Measurements from ENCODE around the gene RBKS.

Gene RBKS

GRCh38 chr2:27822049-27822448 is 68.1 kb downstream of the RBKS start:
- Mint-ChIP-seq H3K9me3 (peaks cover 11% of the 10 kb centered on the region), H3K27ac (no peak overlapping the region), H3K4me1 (no peaks in the 10 kb centered on the region), H3K36me3 (ENCODE audit: low read depth) (peaks cover 10% of the 10 kb centered on the region), H3K4me3 (no peak overlapping the region), H3K27me3 (ENCODE audit: low read depth) (no peaks in the 10 kb centered on the region)
- TF ChIP-seq, protein P1, sequence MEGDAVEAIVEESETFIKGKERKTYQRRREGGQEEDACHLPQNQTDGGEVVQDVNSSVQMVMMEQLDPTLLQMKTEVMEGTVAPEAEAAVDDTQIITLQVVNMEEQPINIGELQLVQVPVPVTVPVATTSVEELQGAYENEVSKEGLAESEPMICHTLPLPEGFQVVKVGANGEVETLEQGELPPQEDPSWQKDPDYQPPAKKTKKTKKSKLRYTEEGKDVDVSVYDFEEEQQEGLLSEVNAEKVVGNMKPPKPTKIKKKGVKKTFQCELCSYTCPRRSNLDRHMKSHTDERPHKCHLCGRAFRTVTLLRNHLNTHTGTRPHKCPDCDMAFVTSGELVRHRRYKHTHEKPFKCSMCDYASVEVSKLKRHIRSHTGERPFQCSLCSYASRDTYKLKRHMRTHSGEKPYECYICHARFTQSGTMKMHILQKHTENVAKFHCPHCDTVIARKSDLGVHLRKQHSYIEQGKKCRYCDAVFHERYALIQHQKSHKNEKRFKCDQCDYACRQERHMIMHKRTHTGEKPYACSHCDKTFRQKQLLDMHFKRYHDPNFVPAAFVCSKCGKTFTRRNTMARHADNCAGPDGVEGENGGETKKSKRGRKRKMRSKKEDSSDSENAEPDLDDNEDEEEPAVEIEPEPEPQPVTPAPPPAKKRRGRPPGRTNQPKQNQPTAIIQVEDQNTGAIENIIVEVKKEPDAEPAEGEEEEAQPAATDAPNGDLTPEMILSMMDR (IDR thresholded peaks at IDR 0.05; ENCODE audit: unreplicated experiment in 3 of 3): no peak

- H3K4me1 Mint-ChIP-seq: no peaks in the 10 kb centered on the region
- H3K36me3 Mint-ChIP-seq (ENCODE audit: low read depth): no peaks in the 10 kb centered on the region
- H3K27me3 Mint-ChIP-seq (ENCODE audit: low read depth): no peaks in the 10 kb centered on the region
- no peak overlapping the region for H3K4me3 Mint-ChIP-seq
- H3K27ac Mint-ChIP-seq: no peak overlapping the region
- H3K9me3 Mint-ChIP-seq: peaks cover 4% of the 10 kb centered on the region
- TF ChIP-seq, protein P1 (IDR thresholded peaks at IDR 0.05; ENCODE audit: unreplicated experiment in 3 of 3): no peak
Observed at GRCh38 chr2:27815860-27816438, 74.2 kb downstream of the RBKS start.

DNA sequence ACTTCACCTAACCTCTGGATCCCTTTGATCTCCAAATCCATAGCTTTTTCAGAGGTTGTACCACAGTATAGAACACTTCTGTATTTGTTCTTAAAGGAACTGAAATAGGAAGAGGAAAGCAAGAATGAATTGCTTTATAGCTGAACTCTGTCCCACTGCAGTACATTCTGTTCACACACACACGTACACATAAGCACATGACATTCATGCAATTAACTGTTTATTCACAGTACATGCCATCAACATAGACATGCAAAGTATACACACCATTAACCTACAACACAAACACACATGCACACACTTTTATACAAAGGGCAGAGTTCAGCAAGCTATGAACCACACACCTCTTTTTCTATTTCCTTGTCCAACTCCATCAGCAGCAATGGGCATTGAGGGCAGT is 75.4 kb downstream of the RBKS start:
- no peaks in the 10 kb centered on the region for H3K27me3 Mint-ChIP-seq (ENCODE audit: low read depth)
- no peak overlapping the region for H3K27ac Mint-ChIP-seq
- H3K4me1 Mint-ChIP-seq: no peaks in the 10 kb centered on the region
- H3K4me3 Mint-ChIP-seq: no peak overlapping the region
- TF ChIP-seq, protein P1 (IDR thresholded peaks at IDR 0.05; ENCODE audit: unreplicated experiment in 3 of 3): no peak
- H3K9me3 Mint-ChIP-seq: peaks cover 4% of the 10 kb centered on the region
- no peaks in the 10 kb centered on the region for H3K36me3 Mint-ChIP-seq (ENCODE audit: low read depth)

DNA sequence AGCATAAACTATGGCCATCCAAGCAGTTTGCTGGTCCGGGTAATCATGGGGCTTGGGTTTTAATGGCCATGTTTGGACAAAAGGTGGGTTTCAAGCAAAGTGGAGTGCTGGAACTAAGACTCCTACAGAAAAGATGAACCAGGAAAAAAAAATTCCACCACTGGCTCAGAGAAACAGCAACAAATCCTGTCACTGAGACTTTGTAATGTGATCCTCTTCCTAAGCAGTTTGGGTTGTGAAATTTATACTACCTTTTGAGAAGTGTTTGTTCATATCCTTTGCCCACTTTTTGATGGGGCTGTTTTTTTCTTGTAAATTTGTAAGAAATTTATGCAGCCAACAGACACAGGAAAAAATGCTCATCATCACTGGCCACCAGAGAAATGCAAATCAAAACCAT is 78.4 kb downstream of the RBKS start:
- Mint-ChIP-seq H3K4me1 (no peaks in the 10 kb centered on the region), H3K4me3 (no peak overlapping the region), H3K9me3 (peaks cover 4% of the 10 kb centered on the region), H3K27me3 (ENCODE audit: low read depth) (no peaks in the 10 kb centered on the region), H3K36me3 (ENCODE audit: low read depth) (no peaks in the 10 kb centered on the region), H3K27ac (no peak overlapping the region)
- TF ChIP-seq, protein P1 (IDR thresholded peaks at IDR 0.05; ENCODE audit: unreplicated experiment in 3 of 3): no peak

GRCh38 chr2:27810455-27810854 is 79.7 kb downstream of the RBKS start:
- H3K27me3 Mint-ChIP-seq (ENCODE audit: low read depth): no peaks in the 10 kb centered on the region
- H3K4me3 Mint-ChIP-seq: no peak overlapping the region

More at GRCh38 chr2:27810455-27810854, 79.7 kb downstream of the RBKS start:
- Mint-ChIP-seq H3K4me1 (no peaks in the 10 kb centered on the region), H3K9me3 (peaks cover 4% of the 10 kb centered on the region), H3K36me3 (ENCODE audit: low read depth) (no peaks in the 10 kb centered on the region), H3K27ac (no peak overlapping the region)
- TF ChIP-seq, protein P1 (IDR thresholded peaks at IDR 0.05; ENCODE audit: unreplicated experiment in 3 of 3): no peak

Measured in nephron (organoid).